ENCODE results near the gene ABCC3.

DNA sequence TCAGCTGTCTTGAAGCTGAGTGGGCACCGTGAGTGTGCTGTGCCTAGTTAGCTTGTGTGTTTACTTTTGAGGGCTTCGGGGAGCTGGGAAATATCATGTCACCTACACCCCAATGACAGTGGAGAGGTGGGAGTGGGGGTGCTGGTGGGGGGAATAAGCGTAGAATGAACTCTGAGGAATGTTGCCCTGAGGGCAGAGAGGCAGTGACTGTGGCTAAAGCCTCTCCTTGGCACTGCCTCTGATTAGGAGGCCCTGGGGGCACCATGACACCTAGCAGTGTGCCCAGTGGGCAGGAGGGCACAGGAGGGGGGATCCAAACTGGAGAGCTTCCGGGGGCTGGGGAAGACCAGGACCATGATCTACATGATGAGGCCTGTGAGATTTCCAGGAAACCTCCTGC is 49.3 kb upstream of the ABCC3 start:
- TF ChIP-seq FOXM1 (IDR thresholded peaks at IDR 0.05; ENCODE audit: borderline replicate concordance) (no peak), SP1 (IDR thresholded peaks at IDR 0.05) (no peak), L3MBTL2 (conservative IDR thresholded peaks at IDR 0.05) (no peak), FOXA1 (IDR thresholded peaks at IDR 0.05) (no peak), HDGF (IDR thresholded peaks at IDR 0.05; ENCODE audit: borderline replicate concordance) (no peak), TARDBP (IDR thresholded peaks at IDR 0.05) (no peak), SUZ12 (IDR thresholded peaks at IDR 0.05) (no peak)

Measured in HEK293T (cell line).